ENCODE results near the gene POLR2E. TPM values are rescaled to one million over a fixed set of nuclear protein-coding genes. Genes with fewer than 3 reads are reported as not detected.

POLR2E gene
- total and polyA plus RNA-seq, 9 of the 15 experiments (the other 6 are each of a cell fraction or from before 2014, with no cell fraction given): 3.4 to 413 (median 244) TPM

GRCh38 chr19:1066748-1067340, 28.3 kb downstream of the POLR2E start, which contains the start of gene ARHGAP45 (continued):
- TF ChIP-seq ESRRA (IDR thresholded peaks at IDR 0.05; ENCODE audit: borderline replicate concordance, low read depth) (peak; percentile 55), ETS1 (conservative IDR thresholded peaks at IDR 0.05; ENCODE audit: control insufficient read depth, low read depth, low read length) (0 out of 2 replicates have a peak, but pooled peaks have one; percentile 60), MNT (conservative IDR thresholded peaks at IDR 0.05) (peak; percentile 52 to 84; a peak in 3 of 4 replicates), MAFF (IDR thresholded peaks at IDR 0.05; ENCODE audit: low read length) (no peak), ZBTB7A (IDR thresholded peaks at IDR 0.05; ENCODE audit: borderline replicate concordance, control insufficient read depth, low read depth, low read length) (peak; percentile 95), ATF1 (CRISPR knock-in tag; IDR thresholded peaks at IDR 0.05) (no peak), ATF1 (tag; IDR thresholded peaks at IDR 0.05) (0 out of 2 replicates have a peak, but pooled peaks have one; percentile 14), ZNF324 (CRISPR knock-in tag; IDR thresholded peaks at IDR 0.05) (no peak), PHF8 (IDR thresholded peaks at IDR 0.05; ENCODE audit: borderline replicate concordance, low read length) (peak; percentile 20; the same call in 1 of the 2 replicates), MAX (CRISPR knock-in tag; IDR thresholded peaks at IDR 0.05) (peak; percentile 68), GTF2A2 (tag; IDR thresholded peaks at IDR 0.05) (no peak), ELF4 (CRISPR knock-in tag; IDR thresholded peaks at IDR 0.05) (no peak), KLF16 (IDR thresholded peaks at IDR 0.05) (no peak), FOXK1 (CRISPR knock-in tag; IDR thresholded peaks at IDR 0.05; ENCODE audit: borderline replicate concordance) (no peak), RBFOX2 (IDR thresholded peaks at IDR 0.05; ENCODE audit: low read depth, low read length) (peak; percentile 39), POLR3G (IDR thresholded peaks at IDR 0.05; ENCODE audit: extremely low read depth, insufficient read length, insufficient replicate concordance) (no peak), TCF3 (CRISPR knock-in tag; IDR thresholded peaks at IDR 0.05) (no peak), PCBP1 (IDR thresholded peaks at IDR 0.05; ENCODE audit: low read depth, low read length, poor library complexity, severe bottlenecking) (peak; percentile 16), RERE (CRISPR knock-in tag; IDR thresholded peaks at IDR 0.05; ENCODE audit: borderline replicate concordance) (no peak), ZNF311 (CRISPR knock-in tag; IDR thresholded peaks at IDR 0.05) (no peak), TAF9B (IDR thresholded peaks at IDR 0.05; ENCODE audit: partially characterized antibody) (no peak)

Measured in K562 (cell line).